Mammary epithelial cell (primary cell): ENCODE measurements around the gene RBM18.
A peak's percentile ranks its signal among the peaks of the same experiment; 100 is the strongest.

Source experiments
- EZH2 ChIP-seq: IDR thresholded peaks from 2 replicates; pipeline ENCODE4 v1.6.1; 2012; ENCODE audit warnings: low read length, inconsistent platforms, borderline replicate concordance
- TF ChIP-seq, protein P1 (sequence below), 2 donors: IDR thresholded peaks in 1 of 2; conservative IDR thresholded peaks in 1 of 2; 2 replicates each; pipeline ENCODE4 v1.5.1; 2011 to 2012; ENCODE audit warnings: inconsistent platforms in 2 of 2, low read length in 2 of 2, mild to moderate bottlenecking in 2 of 2, control low read depth in 1 of 2, low read depth in 1 of 2; ENCODE audit not compliant: insufficient read depth in 1 of 2; ENCODE audit errors: extremely low read depth in 1 of 2

DNA sequence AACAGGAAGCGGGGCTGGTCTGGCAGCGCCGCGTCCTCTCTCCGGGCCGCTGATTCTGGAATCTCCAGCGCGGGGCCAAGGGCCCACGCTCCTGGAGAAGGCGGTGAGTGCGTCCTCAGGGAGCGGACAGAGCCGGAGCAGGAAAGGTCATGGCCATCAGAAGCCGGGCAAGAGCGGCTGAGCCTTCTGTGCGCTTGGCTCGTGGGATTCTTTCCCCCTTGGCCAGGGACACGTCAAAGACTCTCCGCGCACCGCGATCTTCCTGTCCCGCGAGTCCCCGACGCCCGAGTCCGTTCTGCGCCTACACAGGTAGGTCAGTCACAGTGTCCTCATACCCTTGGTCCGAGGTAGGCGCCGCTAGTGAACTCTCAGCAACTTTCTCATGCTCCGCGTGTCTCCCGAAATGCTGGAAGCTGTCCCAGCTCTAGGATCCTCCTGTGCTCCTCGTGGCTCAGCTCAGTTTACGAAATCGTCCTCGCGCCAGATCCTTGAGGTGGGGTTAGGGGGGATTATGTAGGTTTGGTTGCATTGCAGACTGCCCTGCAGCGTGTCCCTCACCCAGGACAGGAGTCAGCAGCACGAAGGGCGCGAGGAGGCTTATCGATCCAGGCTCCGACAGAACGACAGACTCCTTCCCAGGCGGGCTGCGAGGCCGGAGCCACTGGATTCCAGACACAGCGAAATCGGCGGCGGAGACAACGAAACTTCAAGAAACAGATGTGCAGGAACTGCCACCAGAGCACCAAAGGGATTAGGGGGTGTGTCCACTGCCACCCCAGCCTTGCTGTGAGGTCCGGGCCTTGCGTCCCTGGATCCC lies 44.6 kb downstream of the RBM18 start:
- TF ChIP-seq, protein P1, sequence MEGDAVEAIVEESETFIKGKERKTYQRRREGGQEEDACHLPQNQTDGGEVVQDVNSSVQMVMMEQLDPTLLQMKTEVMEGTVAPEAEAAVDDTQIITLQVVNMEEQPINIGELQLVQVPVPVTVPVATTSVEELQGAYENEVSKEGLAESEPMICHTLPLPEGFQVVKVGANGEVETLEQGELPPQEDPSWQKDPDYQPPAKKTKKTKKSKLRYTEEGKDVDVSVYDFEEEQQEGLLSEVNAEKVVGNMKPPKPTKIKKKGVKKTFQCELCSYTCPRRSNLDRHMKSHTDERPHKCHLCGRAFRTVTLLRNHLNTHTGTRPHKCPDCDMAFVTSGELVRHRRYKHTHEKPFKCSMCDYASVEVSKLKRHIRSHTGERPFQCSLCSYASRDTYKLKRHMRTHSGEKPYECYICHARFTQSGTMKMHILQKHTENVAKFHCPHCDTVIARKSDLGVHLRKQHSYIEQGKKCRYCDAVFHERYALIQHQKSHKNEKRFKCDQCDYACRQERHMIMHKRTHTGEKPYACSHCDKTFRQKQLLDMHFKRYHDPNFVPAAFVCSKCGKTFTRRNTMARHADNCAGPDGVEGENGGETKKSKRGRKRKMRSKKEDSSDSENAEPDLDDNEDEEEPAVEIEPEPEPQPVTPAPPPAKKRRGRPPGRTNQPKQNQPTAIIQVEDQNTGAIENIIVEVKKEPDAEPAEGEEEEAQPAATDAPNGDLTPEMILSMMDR (conservative IDR thresholded peaks at IDR 0.05 in 1 of 2, IDR thresholded peaks at IDR 0.05 in 1 of 2; ENCODE audit: extremely low read depth in 1 of 2, insufficient read depth in 1 of 2, low read depth in 1 of 2, low read length in 2 of 2) = no peak
- peak; percentile 88 for TF ChIP-seq EZH2
